AG04449 (cell line): ENCODE data around the gene PRRT1B.

Experiments used
- CTCF ChIA-PET: fragments of 350-600 bp; formaldehyde crosslinking; extraction: SDS; loops from one replicate; lab custom pipeline; 2021; ENCODE audit warnings: antibody characterized with exemption; lab: Yijun Ruan, JAX
- POLR2A ChIA-PET: fragments of 400-600, 350-600 bp; formaldehyde crosslinking; extraction: SDS; loops from one replicate; lab custom pipeline; 2020; ENCODE audit warnings: antibody characterized with exemption, inconsistent platforms; lab: Yijun Ruan, JAX
- DNase-seq: peaks from one replicate; pipeline ENCODE4 v3.0.0-alpha.2; 2010; ENCODE audit warnings: low read depth, low spot score
- H3K4me3 ChIP-seq: 2 replicates; pipeline ENCODE4 v1.5.1; 2011; ENCODE audit warnings: low read depth, mild to moderate bottlenecking, control low read depth, low read length
- CTCF ChIP-seq: IDR thresholded peaks from one replicate; pipeline ENCODE4 v1.5.1; 2011; ENCODE audit warnings: mild to moderate bottlenecking, moderate library complexity, low read length, control low read depth, inconsistent platforms; ENCODE audit not compliant: insufficient read depth; ENCODE audit errors: missing control alignments

Gene PRRT1B

GRCh38 chr9:131521203-131521602 is 24.1 kb upstream of the PRRT1B start:
- ChIA-PET CTCF (no interaction called here), POLR2A (no interaction called here)
- TF ChIP-seq CTCF: no peak
- H3K4me3 ChIP-seq: no peak overlapping the region
- DNase-seq: no peak

GRCh38 chr9:131521822-131522221 is 23.5 kb upstream of the PRRT1B start:
- TF ChIP-seq CTCF: no peak
- H3K4me3 ChIP-seq: no peak overlapping the region
- no peak for DNase-seq
- POLR2A ChIA-PET: no interaction called here
- CTCF ChIA-PET: no interaction called here

GRCh38 chr9:131522257-131523085 is 22.9 kb upstream of the PRRT1B start:
- no peak for DNase-seq
- POLR2A ChIA-PET: no interaction called here

GRCh38 chr9:131523086-131523388 is 22.3 kb upstream of the PRRT1B start:
- CTCF ChIA-PET: interaction anchor here (1.0 to 1.2 kb wide), 2 partner anchors 173 to 217 kb away, joined by 3 to 5 read pairs; partner anchors contain the start of gene RAPGEF1
- H3K4me3 ChIP-seq: no peak overlapping the region
- POLR2A ChIA-PET: no interaction called here
- DNase-seq: no peak
- TF ChIP-seq CTCF: no peak

More at GRCh38 chr9:131522257-131523085, 22.9 kb upstream of the PRRT1B start:
- CTCF ChIA-PET: interaction anchor here (1.0 kb wide), 1 partner anchor 218 kb away, joined by 3 read pairs; the partner anchor contains the start of gene RAPGEF1
- TF ChIP-seq CTCF: no peak
- H3K4me3 ChIP-seq: no peak overlapping the region

- ChIA-PET CTCF (interaction anchor here (1.0 to 1.2 kb wide), 2 partner anchors 174 to 216 kb away, joined by 3 to 5 read pairs; partner anchors contain the start of gene RAPGEF1), POLR2A (no interaction called here)
- no peak for DNase-seq
- TF ChIP-seq CTCF: no peak
- no peak overlapping the region for H3K4me3 ChIP-seq
Observed at GRCh38 chr9:131523451-131524435, 21.6 kb upstream of the PRRT1B start.

GRCh38 chr9:131524665-131525315 is 20.5 kb upstream of the PRRT1B start:
- POLR2A ChIA-PET: no interaction called here
- H3K4me3 ChIP-seq: no peak overlapping the region
- no peak for DNase-seq
- no peak for TF ChIP-seq CTCF
- CTCF ChIA-PET: no interaction called here
